ENCODE data around the gene SHANK1.

The SHANK1 gene

DNA sequence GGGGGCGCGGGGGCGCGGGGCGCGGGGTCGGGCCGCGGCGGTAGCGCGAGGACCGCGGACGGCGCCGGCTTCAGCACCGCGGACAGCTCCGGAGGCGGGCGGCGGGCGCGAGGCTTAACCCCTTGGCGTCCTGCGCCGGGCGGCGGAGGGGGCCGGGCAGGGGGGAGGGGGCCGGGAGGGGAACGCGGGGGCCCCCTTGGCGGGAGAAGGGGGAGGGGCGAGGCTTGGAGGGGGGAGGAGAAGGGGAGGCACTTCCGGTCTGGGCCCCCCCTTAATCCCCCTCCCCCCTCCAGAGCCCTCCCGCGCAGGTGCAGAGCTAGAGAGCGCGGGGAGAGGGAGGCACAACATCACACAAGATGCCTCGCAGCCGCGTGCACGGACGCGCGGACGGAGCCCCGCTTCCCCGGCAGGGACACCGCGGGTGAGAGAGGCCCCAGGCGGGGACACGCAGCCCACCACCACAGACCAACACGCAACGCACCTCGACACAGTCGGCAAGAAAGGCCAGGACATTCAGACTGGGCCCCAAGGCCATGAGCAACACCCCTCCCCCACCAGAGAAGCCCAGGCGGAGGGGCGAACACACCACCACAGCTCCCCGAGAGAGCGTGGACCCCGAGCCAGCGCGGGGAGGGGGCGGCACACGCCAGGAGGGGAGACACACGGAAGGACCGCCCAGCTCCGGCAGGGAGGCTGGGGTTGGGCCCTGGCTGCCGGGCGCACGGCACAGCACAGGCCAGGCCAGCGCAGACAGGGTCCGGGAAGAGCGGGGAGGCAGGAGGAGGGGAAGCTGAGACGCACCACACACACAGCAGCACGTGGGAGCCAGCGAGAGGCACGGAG, 24.1 kb downstream of the SHANK1 start:
- TF ChIP-seq ZNF274 (IDR thresholded peaks at IDR 0.05; ENCODE audit: low read depth, low read length) = no peak
- H3K4me3 ChIP-seq (ENCODE audit: low read length) = no peak overlapping the region

DNA sequence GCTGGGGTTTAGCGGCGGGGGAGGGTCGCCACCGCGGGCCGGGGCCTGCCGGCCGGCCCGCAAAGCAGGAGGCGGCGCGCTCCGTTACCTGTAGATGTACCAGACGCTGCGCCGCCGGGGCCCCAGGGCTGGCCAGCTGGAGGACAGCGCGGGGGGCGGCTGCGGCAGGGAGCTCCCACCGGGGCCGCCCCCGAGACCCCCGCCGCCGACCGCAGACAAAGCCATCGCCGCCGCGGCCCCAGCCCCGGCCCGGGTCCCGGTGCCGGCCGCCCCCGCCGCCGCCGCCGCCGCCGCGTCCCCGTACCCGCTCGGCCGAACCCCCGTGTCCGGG, 24.8 kb downstream of the SHANK1 start:
- no peak overlapping the region for H3K4me3 ChIP-seq (ENCODE audit: low read length)
- no peak for TF ChIP-seq ZNF274 (IDR thresholded peaks at IDR 0.05; ENCODE audit: low read depth, low read length)

DNA sequence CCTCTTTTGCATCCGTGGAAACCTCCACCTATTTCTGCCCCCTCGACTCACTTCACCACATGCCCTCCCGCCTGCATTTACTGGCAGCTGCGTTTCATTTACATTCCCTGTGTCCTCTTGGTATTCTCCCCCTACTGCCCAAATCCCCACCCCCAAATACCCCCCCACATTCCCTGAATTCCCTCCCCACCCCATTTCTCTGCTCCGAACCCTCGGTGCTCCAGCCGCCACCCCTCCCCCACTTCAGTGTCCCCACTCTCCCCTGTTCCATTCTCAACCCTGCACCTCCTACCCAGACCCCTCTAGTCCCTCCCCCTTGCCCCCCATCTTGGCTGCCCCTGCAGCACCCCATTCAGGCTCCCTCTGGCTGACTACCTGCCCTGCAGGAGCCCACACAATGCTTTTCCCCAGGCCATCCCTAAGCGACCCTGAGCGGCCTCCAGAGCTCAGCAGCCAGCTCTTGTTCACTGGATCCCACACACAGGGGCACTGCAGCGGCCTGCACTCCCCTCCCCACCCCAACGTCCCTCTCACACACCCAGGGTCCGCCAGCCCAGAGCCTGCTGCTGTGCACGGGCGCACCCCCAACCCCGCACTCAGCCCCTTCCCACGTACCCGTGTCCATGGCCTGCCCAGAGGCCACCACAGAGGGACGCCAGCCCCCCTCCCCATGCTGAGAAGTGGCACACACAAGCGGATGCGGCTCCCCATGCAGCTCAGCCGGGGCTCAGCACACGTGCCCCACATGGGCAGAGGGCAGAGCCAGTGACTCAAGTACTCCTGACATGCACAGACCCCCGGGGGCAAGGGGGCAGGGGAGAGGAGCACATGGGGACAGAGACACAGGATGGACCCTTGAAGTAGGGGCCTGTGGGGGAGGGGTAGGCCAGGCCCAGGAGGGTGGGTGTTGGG, 26.3 kb downstream of the SHANK1 start:
- no peak for TF ChIP-seq ZNF274 (IDR thresholded peaks at IDR 0.05; ENCODE audit: low read depth, low read length)
- no peak overlapping the region for H3K4me3 ChIP-seq (ENCODE audit: low read length)

DNA sequence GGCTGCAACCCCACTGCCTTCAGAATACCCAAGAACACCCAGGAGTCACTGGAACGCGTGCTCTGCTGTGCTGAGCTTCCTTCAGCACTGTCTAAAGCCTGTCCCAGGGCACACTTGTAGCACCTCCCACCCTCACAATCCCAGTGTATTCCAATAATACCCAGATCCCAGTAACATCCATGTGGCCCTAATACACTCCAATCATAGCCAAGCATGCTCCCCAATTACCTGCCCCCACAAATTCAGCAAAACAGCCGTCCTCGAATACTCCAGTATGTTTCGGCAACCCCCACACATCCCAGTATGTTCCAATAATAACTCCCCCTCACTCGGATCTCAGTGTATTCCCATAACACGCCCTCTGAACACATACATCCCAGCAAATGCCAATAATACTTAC, 29.2 kb downstream of the SHANK1 start:
- TF ChIP-seq ZNF274 (IDR thresholded peaks at IDR 0.05; ENCODE audit: low read depth, low read length) = no peak
- no peak overlapping the region for H3K4me3 ChIP-seq (ENCODE audit: low read length)

DNA sequence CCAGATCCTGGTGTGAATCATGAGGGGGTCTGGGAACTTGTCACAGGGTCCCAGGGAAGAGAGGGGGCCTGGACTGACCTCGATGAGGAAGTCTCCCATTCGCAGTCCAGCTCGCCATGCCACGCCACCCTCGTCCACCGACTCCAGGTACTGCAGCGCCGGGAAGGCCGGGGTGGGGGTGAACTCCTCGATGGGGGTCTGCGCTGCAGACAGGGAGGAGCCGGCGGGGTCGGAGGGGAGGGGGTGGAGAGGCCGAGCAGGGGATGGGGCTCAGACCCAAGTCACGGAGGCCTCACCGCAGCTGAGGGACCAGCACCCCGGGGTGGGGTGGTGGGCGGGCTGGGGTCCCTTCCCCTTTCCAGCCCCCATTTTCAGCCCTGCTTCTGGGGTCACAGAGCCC, 30.8 kb downstream of the SHANK1 start:
- TF ChIP-seq ZNF274 (IDR thresholded peaks at IDR 0.05; ENCODE audit: low read depth, low read length) = no peak
- no peak overlapping the region for H3K4me3 ChIP-seq (ENCODE audit: low read length)

DNA sequence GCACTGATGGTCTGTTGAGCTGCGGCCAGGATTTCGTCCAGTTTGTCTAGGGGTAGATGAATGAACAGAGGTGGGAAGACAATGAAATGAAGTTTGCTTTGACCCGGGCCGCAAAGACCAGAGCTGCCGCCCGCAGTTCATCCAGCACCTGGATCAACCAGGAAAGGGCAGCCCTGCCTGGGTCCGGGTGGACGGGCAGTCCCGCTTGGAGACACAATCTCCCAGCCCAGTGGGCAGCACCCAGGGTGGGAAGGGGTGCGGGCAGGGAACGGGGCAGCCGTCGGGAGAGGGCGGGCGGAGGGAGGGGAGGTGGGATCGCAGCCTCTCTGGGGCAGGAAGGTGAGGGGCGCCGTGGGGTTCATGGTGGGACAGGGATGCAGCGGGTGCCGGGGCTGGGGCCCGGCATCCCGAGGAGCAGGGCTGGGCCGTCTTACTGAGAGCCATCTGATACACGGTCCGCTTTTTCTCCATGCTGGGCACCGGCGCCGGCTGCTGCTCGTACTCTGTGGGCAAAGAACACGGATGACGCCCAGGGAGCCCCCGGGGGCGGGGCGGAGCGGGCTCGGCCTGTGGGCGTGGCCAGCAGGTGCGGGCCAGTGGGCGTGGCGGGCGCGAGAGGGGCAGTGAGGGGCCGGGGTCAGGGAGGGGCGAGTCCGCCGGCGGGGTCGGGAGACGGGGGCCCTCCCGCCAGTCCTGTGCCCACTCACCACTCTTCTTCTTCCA, 33.1 kb downstream of the SHANK1 start:
- no peak for TF ChIP-seq ZNF274 (IDR thresholded peaks at IDR 0.05; ENCODE audit: low read depth, low read length)
- H3K4me3 ChIP-seq (ENCODE audit: low read length) = no peak overlapping the region

DNA sequence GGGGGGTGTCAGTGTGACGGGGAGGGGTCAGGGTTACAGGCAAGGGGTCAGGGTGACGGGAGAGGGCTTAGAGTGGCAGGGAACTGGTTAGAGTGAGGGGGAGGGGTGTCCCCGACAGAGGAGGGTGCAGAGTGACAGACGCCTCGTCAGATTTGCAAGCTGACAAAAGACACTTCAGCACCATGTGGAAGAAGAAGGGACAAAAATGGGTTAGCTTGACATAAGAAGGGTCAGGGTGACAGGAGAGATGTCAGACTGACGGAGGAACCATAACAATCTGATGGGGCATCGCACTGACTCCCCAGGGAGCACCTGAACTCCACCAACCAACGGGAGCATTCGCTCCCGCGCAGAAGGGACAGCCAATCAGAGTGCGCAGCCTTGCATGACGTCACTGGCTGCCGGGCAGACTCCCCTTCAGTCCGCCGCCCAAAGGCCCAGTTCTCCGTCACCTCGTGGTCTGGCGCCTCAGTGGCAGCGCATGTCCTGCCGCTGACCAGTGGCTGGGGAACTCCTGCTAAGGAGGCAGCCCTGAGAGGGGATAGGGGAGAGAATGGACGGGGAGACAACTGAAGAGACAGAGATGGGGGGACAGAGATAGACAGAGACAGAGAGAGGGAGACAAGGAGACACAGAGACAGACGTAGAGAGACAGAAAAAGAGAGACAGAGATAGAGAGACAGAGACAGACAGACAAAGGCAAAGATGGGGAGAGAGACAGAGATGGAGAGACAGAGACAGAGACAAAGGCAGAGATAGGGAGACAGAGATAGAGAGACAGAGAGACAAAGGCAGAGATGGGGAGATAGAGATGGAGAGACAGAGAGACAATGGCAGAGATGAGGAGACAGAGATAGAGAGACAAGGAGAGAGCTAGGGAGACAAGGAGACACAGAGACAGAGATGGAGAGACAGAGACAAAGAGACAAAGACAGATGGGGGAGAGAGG, 40.2 kb downstream of the SHANK1 start:
- no peak for TF ChIP-seq ZNF274 (IDR thresholded peaks at IDR 0.05; ENCODE audit: low read depth, low read length)
- no peak overlapping the region for H3K4me3 ChIP-seq (ENCODE audit: low read length)

DNA sequence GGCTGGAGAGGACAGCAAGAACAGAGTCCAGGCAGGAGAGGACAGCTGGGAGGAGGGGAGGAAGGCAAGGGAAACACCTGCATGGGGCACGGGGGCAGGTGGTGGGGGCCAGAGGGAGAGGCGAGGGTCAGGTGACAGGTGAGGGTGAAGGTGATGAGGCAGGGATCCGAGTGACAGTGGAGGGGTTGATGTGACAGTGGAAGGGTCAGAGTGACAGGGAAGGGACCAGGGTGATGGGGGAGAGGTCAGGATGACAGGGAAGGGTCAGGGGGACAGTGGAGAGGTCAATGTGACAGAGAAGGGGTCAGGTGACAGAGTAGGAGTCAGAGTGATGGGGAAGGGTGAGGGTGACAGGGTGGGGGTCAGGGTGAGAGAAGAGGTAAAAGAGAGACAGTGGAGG, 41.3 kb downstream of the SHANK1 start:
- H3K4me3 ChIP-seq (ENCODE audit: low read length) = no peak overlapping the region
- no peak for TF ChIP-seq ZNF274 (IDR thresholded peaks at IDR 0.05; ENCODE audit: low read depth, low read length)

DNA sequence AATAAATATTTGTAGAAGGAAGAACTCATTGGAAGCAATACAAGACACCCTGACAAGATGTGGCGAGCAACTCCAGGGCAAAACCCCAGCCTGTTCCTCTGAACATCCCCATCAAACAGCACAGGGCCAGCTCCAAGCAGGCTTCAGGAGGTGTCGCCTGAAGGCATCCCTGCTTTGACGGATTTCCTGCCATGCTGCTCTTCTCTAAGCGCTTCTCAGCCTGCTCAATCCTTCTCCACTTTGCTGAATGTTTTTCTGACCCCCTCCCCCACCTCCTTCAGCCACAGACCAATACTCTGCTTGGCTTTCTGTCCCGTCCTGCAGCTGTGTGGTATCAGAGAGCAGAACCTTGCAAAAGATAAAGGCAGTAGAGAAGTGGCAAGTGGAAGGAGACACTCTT, 42.0 kb downstream of the SHANK1 start:
- no peak overlapping the region for H3K4me3 ChIP-seq (ENCODE audit: low read length)
- no peak for TF ChIP-seq ZNF274 (IDR thresholded peaks at IDR 0.05; ENCODE audit: low read depth, low read length)

DNA sequence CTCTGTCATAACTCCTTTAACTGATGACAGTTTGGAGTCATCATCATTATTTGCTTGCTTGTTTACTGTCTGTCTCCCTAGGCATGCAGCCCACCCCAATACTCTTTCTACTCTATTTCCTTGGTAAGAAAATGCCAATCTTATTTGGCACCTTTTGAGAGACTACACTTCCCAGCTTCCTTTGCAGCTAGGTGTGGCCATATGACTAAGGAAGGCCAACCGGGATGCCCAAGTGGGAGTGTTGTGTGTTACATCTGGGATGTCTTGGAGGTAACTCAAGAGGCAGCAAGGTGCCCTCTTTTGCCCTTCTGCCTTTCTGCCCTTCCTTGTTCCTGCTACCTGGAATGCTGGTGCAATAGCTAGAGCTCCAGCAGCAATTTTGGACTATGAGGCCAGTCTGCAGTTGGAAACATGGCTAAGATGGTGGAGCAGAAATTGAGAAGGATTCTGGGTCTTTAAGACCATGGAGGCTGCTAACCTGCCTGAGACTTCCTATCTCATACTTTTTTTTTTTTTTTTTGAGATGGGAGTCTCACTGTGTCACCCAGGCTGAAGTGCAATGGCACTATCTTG, 42.9 kb downstream of the SHANK1 start:
- TF ChIP-seq ZNF274 (IDR thresholded peaks at IDR 0.05; ENCODE audit: low read depth, low read length) = no peak
- H3K4me3 ChIP-seq (ENCODE audit: low read length) = no peak overlapping the region

DNA sequence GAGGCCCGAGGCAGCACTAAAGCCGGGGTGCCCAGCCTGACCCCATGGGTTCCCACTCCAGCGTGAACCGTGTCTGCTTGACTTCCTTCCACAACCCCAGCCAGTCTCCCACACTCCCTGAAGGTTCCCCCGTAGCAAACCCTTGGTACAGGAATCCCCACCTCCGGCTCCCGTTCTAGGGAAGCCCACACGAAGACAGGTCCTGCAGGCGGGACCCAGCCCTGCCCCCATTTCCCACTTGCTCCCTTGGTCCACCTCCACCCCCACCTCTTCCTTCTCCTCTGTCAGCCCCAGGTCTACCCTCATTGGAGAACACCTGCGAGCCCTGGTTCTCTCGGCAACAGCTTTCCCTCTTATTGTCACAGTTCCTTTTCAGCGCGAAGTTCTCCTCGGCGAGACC, 46.5 kb downstream of the SHANK1 start:
- H3K4me3 ChIP-seq (ENCODE audit: low read length) = no peak overlapping the region
- no peak for TF ChIP-seq ZNF274 (IDR thresholded peaks at IDR 0.05; ENCODE audit: low read depth, low read length)

DNA sequence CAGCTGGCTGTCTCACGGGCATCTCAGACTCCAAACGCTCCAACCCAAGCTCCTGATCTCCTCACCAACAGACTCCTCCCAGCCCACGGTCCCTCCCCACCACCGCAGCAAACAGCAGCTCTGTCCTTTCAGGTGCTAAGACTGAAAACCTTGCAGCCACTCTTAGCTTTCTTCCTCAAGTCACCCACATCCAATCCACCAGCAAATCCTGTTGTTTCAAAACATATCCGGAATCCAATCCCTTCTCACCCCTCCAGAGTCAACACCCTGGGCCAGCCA, 49.6 kb downstream of the SHANK1 start:
- no peak for TF ChIP-seq ZNF274 (IDR thresholded peaks at IDR 0.05; ENCODE audit: low read depth, low read length)
- no peak overlapping the region for H3K4me3 ChIP-seq (ENCODE audit: low read length)

DNA sequence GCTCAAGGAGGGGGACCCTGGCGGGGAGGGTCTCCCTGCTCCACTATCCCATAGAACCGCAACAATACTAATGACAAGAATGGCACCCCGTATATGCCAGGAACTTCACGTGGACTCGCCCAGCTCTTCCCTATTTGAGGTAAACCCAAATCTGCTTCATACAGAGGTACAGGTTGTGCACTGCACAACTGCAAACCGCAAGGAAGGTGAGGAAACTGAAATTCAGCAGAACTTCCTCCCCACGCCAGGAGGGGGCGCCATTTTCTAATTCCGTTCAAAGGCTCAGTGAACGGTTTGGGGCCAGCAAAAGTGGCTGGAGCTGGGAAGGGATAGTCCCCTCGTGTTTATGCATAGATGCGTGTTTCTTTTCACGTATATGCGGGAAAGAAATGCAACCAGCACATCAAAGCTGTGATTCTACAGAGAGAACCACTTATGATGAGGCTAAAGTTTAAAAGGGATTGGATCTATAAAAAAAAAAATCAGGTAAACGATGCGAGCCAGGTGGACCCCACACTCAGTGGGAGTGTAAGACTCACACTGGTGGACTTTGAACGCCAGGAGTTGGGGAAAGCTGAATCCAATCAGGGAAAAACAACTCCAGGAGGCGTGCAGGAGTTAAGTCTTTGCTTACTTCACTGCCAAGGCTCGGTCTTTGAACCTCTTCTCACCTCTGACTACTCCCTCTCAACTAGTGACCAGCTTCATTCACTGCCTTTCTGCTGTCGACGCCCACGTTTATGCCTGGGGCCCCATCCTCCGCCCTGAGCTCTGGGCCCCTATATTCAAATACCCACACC, 50.1 kb downstream of the SHANK1 start:
- H3K4me3 ChIP-seq (ENCODE audit: low read length) = no peak overlapping the region
- TF ChIP-seq ZNF274 (IDR thresholded peaks at IDR 0.05; ENCODE audit: low read depth, low read length) = no peak
